Fibroblast of lung (primary cell): ENCODE results near the gene GPR176. TPM values are rescaled to one million over a fixed set of nuclear protein-coding genes. Genes with fewer than 3 reads are reported as not detected.

Source experiments
- DNase-seq, 2 donors: peaks; one replicate each; pipeline versions ENCODE4 v3.0.0 to v3.0.0-alpha.2; 2010; ENCODE audit warnings: low read depth in 2 of 2
- H2AFZ ChIP-seq: 2 replicates; pipeline ENCODE4 v1.5.1; 2012; ENCODE audit warnings: low read length, control low read depth, inconsistent platforms
- H3K27ac ChIP-seq: 2 replicates; pipeline ENCODE4 v1.5.1; 2011; ENCODE audit warnings: low read length, control low read depth; ENCODE audit not compliant: insufficient read depth
- H3K27me3 ChIP-seq: 2 replicates; pipeline ENCODE4 v1.5.1; 2011; ENCODE audit warnings: mild to moderate bottlenecking, low read length; ENCODE audit not compliant: control insufficient read depth, insufficient read depth
- H3K36me3 ChIP-seq: 2 replicates; pipeline ENCODE4 v1.5.1; 2011; ENCODE audit warnings: low read length; ENCODE audit not compliant: control insufficient read depth, insufficient read depth
- H3K4me1 ChIP-seq: 2 replicates; pipeline ENCODE4 v1.5.1; 2011; ENCODE audit warnings: low read length; ENCODE audit not compliant: control insufficient read depth, insufficient read depth; ENCODE audit errors: extremely low read depth
- H3K4me2 ChIP-seq: 2 replicates; pipeline ENCODE4 v1.5.1; 2011; ENCODE audit warnings: low read length, control low read depth; ENCODE audit not compliant: insufficient read depth; ENCODE audit errors: extremely low read depth
- H3K4me3 ChIP-seq, 4 experiments: fragments of 200-600 bp in 1 of 4; sonication (generic) in 1 of 4; replicated peaks in 1 of 4; 2 replicates each; pipeline ENCODE4 v1.5.1; 2011 to 2016; ENCODE audit warnings: low read length in 4 of 4, low read depth in 3 of 4, mild to moderate bottlenecking in 3 of 4, control low read depth in 2 of 4, inconsistent platforms in 1 of 4, mixed read lengths in 1 of 4; ENCODE audit not compliant: insufficient read depth in 1 of 4; ENCODE audit errors: control extremely low read depth in 1 of 4
- H3K79me2 ChIP-seq: 2 replicates; pipeline ENCODE4 v1.5.1; 2012; ENCODE audit warnings: mild to moderate bottlenecking, low read length, inconsistent platforms; ENCODE audit not compliant: control insufficient read depth, insufficient read depth
- H3K9ac ChIP-seq: 2 replicates; pipeline ENCODE4 v1.5.1; 2011; ENCODE audit warnings: mild to moderate bottlenecking, low read length, control low read depth; ENCODE audit not compliant: insufficient read depth
- H3K9me3 ChIP-seq: 2 replicates; pipeline ENCODE4 v1.5.1; 2012; ENCODE audit warnings: low read depth, low read length; ENCODE audit not compliant: control insufficient read depth, insufficient read depth
- H4K20me1 ChIP-seq: 2 replicates; pipeline ENCODE4 v1.5.1; 2011; ENCODE audit warnings: low read length; ENCODE audit not compliant: control insufficient read depth, insufficient read depth; ENCODE audit errors: extremely low read depth
- EZH2 ChIP-seq: IDR thresholded peaks from 2 replicates; pipeline ENCODE4 v1.5.1; 2012; ENCODE audit warnings: low read length, control low read depth, mild to moderate bottlenecking; ENCODE audit errors: missing control alignments
- polyA plus RNA-seq, 2 donors: library from polyadenylated mRNA; depleted of rRNA in 1 of 2; stranded (reverse) in 1 of 2; unstranded in 1 of 2; fragments of >200 nt; gene quantifications; 2 replicates each; pipeline ENCODE4 v1.2.1, GENCODE V29; 2011 to 2012; ENCODE audit warnings: missing spikeins in 1 of 2
- total RNA-seq: library from RNA; depleted of rRNA; stranded (reverse); fragments of >200 nt; gene quantifications from 2 replicates; pipeline ENCODE4 v1.2.1, GENCODE V29; 2014
- TF ChIP-seq, protein P1 (sequence below), 2 donors: IDR thresholded peaks in 1 of 2; conservative IDR thresholded peaks in 1 of 2; 1 replicate in 1 of 2; 2 replicates in 1 of 2; pipeline ENCODE4 v1.5.1; 2011 to 2012; ENCODE audit warnings: low read length in 2 of 2, control low read depth in 1 of 2, inconsistent platforms in 1 of 2, low read depth in 1 of 2, mild to moderate bottlenecking in 1 of 2

GPR176 gene
- total and polyA plus RNA-seq, 2 donors (not counting 1 experiment from before 2014, with no cell fraction given), result 124 to 179 TPM

GRCh38 chr15:39922462-39923092 is 2.5 kb upstream of the GPR176 start:
- Histone ChIP-seq H3K27ac (no peak overlapping the region), H2AFZ (peak overlapping the region; percentile 80), H3K79me2 (peaks cover 19% of the 10 kb centered on the region), H3K27me3 (no peaks in the 10 kb centered on the region), H3K4me2 (no peak overlapping the region), H3K4me3 (no peak overlapping the region), H3K36me3 (no peaks in the 10 kb centered on the region), H4K20me1 (no peaks in the 10 kb centered on the region), H3K4me1 (peaks cover 8% of the 10 kb centered on the region), H3K9ac (no peak overlapping the region), H3K9me3 (no peaks in the 10 kb centered on the region)
- no peak for DNase-seq
- TF ChIP-seq, protein P1, sequence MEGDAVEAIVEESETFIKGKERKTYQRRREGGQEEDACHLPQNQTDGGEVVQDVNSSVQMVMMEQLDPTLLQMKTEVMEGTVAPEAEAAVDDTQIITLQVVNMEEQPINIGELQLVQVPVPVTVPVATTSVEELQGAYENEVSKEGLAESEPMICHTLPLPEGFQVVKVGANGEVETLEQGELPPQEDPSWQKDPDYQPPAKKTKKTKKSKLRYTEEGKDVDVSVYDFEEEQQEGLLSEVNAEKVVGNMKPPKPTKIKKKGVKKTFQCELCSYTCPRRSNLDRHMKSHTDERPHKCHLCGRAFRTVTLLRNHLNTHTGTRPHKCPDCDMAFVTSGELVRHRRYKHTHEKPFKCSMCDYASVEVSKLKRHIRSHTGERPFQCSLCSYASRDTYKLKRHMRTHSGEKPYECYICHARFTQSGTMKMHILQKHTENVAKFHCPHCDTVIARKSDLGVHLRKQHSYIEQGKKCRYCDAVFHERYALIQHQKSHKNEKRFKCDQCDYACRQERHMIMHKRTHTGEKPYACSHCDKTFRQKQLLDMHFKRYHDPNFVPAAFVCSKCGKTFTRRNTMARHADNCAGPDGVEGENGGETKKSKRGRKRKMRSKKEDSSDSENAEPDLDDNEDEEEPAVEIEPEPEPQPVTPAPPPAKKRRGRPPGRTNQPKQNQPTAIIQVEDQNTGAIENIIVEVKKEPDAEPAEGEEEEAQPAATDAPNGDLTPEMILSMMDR (conservative IDR thresholded peaks at IDR 0.05 in 1 of 2, IDR thresholded peaks at IDR 0.05 in 1 of 2; ENCODE audit: low read depth in 1 of 2, low read length in 2 of 2), result no peak
- no peak for TF ChIP-seq EZH2

GRCh38 chr15:39921274-39921638 is 1.2 kb upstream of the GPR176 start:
- Histone ChIP-seq H3K27ac (peak overlapping the region; percentile 89), H3K9ac (peak overlapping the region; percentile 95), H4K20me1 (no peaks in the 10 kb centered on the region), H3K36me3 (no peaks in the 10 kb centered on the region), H2AFZ (peak overlapping the region; percentile 91), H3K79me2 (peaks cover 32% of the 10 kb centered on the region), H3K4me2 (peak overlapping the region; percentile 96), H3K9me3 (no peaks in the 10 kb centered on the region), H3K4me1 (peaks cover 8% of the 10 kb centered on the region), H3K4me3 (peak overlapping the region; percentile 50 to 84 (median 67)), H3K27me3 (no peaks in the 10 kb centered on the region)
- DNase-seq, result no peak
- TF ChIP-seq, protein P1 (conservative IDR thresholded peaks at IDR 0.05 in 1 of 2, IDR thresholded peaks at IDR 0.05 in 1 of 2; ENCODE audit: low read depth in 1 of 2, low read length in 2 of 2), result no peak
- TF ChIP-seq EZH2, result no peak

DNA sequence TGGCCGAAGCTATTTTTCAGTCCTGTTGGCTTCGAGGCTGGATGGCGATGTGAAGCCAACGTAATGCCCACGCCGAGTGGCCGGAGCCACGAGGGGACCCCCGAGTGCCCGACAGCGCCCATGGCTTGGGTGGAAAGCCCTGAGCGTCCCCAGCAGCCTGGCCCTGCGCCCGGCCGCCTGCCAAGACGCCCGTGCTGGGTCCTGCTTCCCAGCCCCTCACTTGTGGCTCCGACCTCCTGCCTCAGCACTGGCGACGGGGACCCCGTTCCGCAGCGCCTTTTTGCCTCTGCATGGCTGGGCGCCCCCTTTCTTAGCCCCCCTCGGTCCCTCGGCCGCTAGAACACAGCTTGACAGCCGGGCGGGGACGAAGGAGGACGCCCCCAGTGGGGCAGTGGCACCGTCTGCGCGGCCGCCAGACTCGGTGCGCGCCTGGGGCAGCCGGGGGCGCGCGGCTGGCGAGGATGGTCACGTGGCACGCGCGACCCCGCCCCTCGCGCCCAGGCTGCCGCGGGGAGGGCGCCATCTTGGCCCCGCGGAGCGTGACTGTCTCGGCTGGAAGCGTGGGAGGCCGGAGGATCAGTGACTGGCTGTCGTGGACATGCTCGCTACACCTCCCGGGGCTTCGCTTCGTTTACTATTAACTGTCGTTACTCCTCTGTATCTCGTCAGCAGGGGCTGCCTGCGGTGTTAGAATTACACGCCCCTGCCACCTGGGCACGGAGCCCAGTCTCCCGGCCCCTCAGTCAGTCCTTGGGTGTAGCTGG is 626 bp upstream of the GPR176 start:
- H2AFZ ChIP-seq, result peak overlapping the region; percentile 91
- peak overlapping the region; percentile 95 for H3K9ac ChIP-seq
- H3K9me3 ChIP-seq, result no peaks in the 10 kb centered on the region
- peaks cover 6% of the 10 kb centered on the region for H3K4me1 ChIP-seq
- peak overlapping the region; percentile 50 to 84 (median 82) for H3K4me3 ChIP-seq
- peaks cover 38% of the 10 kb centered on the region for H3K79me2 ChIP-seq
- TF ChIP-seq EZH2, result no peak
- TF ChIP-seq, protein P1 (conservative IDR thresholded peaks at IDR 0.05 in 1 of 2, IDR thresholded peaks at IDR 0.05 in 1 of 2; ENCODE audit: low read depth in 1 of 2, low read length in 2 of 2), result no peak
- no peaks in the 10 kb centered on the region for H3K36me3 ChIP-seq
- H3K27ac ChIP-seq, result peak overlapping the region; percentile 89
- H3K27me3 ChIP-seq, result no peaks in the 10 kb centered on the region
- no peaks in the 10 kb centered on the region for H4K20me1 ChIP-seq
- peak overlapping the region; percentile 96 for H3K4me2 ChIP-seq
- peak; percentile 70 to 81 for DNase-seq
